HG03066 (cell line): ENCODE data around the gene EED.

Experiments
- ATAC-seq: cut with Tn5 transposase; IDR thresholded peaks from one replicate; pipeline ENCODE4 v1.9.1; 2021; ENCODE audit warnings: low read depth; ENCODE audit not compliant: unreplicated experiment

The EED gene, protein sequence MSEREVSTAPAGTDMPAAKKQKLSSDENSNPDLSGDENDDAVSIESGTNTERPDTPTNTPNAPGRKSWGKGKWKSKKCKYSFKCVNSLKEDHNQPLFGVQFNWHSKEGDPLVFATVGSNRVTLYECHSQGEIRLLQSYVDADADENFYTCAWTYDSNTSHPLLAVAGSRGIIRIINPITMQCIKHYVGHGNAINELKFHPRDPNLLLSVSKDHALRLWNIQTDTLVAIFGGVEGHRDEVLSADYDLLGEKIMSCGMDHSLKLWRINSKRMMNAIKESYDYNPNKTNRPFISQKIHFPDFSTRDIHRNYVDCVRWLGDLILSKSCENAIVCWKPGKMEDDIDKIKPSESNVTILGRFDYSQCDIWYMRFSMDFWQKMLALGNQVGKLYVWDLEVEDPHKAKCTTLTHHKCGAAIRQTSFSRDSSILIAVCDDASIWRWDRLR

DNA sequence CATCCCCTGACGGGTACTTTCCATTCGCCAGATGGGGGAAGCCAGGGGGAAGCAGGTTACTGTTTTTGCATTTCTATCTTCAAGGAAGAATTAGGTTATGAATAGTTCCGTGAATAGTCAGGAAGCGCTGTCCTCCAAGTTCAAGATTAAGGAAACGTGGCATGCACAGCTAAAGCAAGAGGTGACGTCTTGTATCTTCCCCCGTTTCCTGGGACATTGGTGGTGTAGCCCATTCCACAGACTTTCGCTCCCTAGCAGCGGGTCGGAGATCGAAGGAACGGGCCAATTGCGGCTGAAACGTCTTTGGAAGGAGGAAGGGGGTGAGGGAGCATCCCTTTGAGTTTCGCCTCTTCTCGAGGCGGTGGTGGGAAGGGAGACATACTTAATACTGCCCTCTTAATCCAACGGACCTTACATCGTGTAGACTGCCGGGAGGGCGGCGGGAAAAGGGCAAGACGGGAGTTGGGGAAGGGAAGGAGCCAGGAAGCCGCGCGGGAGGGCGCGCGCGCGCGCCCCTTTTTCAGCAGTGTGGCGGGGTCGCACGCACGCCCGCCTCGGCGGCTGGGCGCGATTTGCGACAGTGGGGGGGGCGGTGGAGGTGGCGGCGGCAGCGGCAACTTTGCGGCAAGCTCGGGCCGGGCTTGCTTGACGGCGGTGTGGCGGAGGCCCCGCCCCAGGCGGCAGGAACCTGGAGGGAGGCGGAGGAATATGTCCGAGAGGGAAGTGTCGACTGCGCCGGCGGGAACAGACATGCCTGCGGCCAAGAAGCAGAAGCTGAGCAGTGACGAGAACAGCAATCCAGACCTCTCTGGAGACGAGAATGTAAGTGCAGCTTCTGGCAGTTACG lies at the start of gene EED:
Gene EED (plus strand): TSS at position 232 of the 847 bp plus-strand sequence. CDS start 477 bp downstream, at position 709.
- peak; percentile 53 for ATAC-seq

DNA sequence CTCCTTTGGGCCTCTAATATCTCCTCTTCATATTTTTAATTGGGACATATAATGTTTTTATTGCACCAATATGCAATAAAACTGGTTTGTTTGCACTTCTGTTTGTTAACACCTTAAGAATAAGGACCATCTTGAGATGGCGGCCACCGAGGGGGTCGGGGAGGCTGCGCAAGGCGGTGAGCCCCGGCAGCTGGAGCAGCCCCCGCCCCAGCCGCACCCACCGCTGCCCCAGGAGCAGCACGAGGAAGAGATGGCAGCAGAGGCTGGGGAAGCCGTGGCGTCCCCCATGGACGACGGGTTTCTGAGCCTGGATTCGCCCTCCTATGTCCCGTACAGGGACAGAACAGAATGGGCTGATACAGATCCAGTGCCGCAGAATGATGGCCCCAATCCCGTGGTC lies 49.6 kb upstream of the EED start:
- no peak for ATAC-seq

DNA sequence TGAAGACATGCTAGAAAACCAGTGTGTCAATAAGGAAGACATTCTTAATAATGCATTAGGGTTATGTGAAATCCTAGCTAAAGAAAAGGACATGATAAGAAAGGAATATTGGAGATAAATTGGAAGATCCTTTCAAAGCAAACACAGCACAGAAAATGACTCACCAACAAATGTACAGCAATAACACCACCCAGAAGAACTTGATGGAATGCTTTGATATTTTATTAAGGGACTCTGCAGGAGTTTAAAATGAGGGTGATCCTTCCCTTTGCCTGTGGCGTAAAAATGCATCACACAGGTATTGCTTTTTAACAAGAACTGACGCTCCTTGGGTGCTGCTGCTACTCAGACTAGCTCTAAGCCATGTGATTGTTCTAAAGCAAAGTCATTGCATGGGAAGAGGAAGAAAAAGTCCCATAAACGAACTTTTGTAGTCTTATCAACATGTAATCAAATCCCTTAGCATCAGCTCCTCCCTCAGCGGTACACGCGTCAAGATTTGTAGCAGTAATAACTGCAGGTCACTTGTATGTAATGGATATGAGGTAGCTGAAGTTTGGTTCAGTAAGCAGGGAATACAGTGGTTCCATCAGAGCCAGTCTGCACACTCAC lies 48.4 kb upstream of the EED start:
- ATAC-seq: no peak

DNA sequence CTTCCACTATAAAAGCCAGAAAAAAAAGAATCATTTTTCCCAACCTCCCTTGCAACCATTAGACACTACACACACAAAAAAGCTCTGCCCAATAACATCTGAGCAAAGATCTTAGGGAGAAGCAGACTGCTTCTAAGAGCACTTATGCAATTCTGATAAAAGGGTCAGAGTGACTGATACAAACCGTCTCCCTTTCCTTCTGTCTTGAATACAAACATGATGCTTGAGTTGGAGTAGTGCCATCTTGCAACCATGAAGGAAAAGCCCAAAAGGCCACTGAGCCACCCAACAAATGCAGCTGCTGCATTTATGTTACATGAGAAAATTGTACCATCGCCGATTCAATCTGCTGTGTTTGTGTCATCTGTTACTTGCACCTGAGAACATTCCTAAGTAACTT lies 47.6 kb upstream of the EED start:
- no peak for ATAC-seq

DNA sequence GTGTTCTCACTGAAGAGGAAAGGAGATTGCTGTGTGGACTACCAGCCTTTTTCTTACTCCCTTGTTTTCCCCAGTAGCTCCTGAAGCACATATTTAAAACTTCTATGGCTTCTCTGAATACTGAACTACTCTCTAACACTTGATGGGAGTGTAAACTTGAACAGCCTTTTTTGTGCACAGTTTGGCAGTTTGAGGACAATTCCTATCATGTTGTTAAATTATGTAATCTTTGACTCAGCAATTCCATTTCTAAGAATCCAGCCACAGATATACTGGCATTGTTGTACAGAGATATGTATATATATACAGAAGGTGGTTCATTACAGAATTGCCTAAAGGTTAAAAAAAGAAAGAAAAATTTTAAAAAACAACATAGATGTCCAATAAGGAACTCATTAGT lies 47.1 kb upstream of the EED start:
- ATAC-seq: no peak

DNA sequence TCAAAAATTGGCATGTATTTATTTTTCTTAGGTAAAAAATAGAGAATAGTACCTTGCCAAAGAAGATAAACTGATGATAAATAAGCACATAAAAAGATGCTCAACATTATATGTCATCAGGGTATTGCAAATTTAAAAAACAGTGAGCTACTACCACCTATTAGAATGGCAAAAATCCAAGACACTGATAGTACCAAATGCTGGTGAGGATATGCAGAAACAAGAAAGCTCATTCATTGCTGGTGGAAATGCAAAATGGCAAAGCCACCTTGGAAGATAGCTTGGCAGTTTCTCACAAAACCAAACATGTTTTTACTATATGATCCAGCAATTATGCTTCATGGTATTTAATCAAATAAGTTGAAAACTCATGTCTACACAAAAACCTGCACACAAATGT lies 46.4 kb upstream of the EED start:
- ATAC-seq: no peak

DNA sequence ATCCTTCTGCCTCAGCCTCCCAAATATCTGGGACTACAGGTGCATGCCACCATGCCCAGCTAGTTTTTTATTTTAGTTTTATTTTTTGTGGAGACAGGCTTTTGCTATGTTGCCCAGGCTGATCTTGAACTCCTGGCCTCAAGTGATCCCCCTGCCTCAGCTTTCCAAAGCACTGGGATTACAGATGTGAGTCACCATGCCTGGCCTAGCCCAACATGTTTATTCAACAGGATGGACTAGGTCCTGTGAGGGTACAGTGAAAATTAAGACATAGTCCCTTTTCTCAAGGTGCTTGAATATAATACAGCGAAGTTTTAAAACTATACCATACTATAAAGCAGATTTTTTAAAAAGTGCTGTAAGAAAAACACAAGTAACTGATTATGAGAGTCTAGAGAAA lies 45.2 kb upstream of the EED start:
- no peak for ATAC-seq

DNA sequence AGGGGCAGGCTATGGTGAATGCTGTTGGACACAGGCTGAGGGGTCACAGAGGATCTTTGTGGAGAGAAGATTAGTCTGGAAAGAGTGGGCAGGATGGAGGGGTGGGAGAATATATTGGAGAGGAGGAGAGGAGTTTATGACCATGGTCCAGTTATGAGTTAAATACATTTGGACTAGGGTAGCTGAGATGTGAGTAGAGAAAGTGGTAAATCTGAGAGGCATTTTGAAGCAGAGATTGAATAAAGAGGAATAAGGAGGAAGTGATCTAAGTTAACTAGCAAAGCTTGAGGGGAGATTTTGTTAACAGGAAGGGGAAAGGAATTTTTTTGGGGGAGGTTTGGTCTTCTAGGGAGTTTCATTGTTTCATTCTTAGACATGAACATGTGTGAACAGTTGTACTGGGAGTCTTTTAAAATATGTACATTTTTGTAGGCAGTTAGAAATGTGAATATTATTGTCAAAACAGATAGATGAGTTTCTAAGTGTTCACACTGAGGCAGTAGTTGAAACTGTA lies 43.1 kb upstream of the EED start:
- no peak for ATAC-seq

DNA sequence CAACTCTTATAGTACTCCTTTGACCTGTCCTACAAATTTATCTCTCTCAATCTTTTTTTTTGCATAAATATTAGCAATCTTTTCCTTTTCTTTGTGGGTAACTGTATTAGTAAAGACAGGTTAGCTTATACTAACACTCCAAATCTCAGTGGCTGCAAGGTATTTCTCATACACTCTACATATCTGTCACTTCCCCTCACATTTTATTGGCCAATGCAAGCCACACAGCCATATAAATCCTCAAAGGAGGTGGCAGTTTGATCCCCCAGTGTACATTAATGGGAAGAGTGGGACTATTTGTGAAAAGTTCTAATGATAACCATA lies 42.6 kb upstream of the EED start:
- peak; percentile 28 for ATAC-seq

DNA sequence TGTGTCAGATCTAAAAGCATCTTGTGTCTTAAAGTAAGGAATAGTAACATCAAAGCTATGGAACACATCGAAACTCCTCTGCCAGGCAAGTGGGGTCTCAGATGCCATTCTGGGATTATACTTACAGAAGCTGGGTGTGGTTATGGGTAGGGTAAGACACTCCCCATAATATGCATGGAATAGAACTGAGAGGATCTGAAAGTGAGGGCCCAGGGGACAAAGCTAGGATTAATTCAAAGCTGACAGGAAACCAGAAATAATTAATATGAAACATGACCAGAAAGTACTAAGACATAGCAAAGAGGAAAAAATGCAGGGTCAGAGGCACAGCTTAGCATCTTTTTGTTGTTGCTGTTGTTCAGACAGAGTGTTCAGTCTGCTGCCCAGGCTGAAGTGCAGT lies 40.2 kb upstream of the EED start:
- ATAC-seq: no peak

DNA sequence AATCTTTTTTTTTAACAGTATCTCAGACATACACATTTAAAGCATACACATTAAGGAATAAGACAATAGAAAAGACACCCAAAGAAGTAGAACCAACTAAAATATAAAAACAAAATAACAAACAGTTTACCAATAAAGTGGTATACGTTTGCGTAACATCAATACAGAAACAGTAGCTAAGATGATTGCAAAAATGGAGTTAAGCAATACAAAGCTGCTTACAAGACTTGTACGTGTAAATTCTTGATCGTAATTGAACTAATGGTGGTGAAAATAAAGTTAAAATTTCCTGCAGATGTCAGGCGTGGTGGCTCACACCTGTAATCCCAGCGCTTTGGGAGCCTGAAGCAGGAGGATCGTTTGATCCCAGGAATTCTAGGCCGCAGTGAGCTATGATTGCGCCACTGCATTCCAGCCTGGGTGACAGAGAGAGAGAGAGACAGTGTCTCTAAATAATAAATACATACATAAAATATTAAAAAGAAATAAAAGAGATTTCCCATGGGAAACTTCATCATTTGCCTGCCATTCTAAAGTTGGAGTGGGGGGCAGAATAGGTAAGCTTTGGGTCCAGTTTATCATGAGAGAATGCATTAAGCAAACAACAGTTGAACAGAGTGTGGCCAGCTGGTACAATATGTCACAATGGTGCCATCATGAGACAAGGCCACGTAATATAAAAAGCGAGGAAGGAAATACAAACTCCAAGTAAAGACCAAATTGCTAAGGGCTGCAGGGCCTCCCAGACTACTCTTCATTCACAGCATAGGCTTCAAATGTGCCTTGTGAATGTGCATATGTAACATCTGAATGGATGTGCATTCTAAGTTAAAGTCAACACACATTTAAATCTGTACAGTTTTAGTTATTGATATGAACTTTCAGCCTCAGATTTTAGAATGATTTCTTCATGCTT lies 38.9 kb upstream of the EED start:
- ATAC-seq: no peak

DNA sequence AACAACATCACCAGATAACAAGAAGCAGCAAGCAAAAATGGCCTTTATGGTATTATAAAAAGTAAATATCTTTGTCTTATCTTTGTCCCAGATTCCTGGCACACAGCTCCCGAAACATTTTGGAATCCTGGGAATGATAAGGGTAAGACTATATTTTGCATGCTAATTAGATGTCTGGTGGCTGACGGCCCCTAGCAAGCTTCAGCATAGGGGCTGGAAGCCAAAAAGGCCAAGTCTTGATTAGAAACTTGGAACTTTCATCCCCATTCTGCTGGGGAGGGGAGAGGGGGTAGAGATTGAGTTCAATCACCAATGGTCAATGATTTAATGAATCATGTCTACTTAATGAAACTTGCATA lies 38.2 kb upstream of the EED start:
- ATAC-seq: no peak

DNA sequence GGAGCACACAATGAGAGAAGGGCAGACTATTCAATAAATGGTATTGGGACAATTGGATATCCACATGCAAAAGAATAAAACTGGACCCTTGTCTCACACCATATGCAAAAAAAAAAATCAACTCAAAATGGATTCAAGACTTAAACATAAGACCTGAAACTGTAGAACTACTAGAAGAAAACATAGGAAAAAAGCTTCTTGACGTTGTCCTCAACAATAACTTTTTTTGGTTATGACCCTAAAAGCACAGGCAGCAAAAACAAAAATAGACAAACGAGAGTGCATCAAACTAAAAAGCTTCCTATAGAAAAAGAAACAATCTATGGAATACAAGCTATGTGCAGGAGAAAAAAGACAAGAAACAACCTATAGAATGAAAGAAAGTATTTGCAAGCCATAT lies 37.1 kb upstream of the EED start:
- no peak for ATAC-seq

DNA sequence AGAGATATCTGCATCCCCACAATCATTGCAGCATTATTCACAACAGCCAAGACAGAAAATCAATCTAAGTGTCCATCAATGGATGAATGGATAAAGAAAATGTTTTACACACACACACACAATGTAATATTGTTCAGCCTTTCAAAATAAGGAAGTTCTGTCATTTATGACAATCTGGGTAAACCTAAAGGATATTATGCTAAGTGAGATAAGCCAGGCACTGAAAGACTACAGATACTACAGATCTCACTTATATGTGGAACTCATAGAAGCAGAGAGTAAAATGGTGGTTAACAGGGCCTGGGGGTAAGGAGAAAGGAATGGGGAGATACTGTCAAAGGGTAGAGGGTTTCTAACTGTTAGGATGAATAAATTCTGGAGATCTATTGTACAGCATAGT lies 36.0 kb upstream of the EED start:
- ATAC-seq: no peak

DNA sequence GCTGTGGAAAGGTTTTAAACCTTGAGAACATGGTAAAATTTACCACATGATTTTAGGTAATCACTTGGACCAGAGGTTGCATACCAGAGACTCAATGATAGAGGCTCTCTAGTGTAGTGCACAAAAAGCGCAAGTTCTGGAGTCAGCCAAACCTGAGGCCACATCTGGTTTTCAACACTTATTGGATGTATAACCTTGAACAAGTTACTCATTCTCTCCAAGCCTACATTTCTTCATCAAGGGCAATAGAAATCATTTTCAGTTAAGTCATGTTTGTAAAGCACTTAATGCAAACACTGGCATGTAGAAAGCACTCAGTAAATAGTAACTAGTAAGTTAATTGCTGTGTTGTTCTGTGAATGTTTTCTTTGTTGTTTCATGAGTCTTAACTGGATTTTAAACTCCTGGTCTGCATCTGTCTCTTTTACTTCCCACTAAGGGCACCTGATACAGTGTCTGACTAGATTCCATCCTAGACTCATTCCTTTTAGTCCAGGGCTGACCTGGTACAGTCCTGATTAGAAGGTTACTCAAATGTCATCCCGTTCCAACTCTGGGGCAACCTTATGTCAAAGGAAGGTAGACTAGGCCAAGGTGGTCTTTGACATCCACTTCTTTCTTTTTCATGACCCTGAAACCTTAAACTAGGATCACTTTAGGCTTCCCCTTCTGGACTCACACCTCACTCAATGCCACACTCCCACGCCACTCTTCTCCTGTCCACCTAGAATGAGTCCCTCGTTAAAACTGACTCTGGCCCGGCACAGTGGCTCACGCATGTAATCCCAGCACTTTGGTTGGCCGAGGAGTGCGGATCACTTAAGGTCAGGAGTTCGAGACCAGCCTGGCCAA lies 34.5 kb upstream of the EED start:
- ATAC-seq: no peak

DNA sequence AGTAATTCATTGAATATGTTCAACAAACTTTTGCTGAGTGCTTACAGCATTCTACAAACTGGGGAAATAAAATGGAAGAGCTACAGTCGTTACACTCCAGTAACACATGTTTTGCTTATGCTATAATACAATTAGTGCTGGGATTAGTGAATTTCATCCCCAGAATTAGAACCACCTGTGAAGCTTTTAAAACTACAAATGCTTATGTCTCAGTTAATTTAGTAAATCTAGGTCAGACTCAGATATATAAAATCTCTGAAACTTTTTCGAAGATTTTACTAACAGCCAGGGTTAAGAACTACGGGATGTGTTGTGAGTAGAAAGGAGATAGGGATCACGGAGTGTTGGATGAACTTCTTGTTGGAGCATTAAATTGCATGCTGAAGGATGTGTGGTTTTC lies 33.7 kb upstream of the EED start:
- ATAC-seq: no peak

DNA sequence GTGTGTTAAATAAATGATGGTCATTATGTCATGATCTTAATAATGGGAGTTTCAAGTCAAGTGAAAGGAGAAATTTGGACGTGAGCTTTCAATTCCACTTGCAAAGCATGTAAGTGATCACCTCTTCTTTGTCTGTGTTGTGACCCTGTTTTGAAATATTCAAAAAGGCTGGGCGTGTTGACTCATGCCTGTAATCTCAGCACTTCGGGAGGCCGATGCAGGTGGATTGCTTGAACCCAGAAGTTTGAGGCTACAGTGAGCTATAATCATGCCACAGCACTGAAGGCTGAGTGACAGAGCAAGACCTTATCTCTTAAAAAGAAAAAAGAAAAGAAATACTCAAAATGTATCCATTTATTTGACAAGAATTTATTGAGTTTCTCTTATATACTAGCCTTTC lies 32.9 kb upstream of the EED start:
- ATAC-seq: peak; percentile 56

DNA sequence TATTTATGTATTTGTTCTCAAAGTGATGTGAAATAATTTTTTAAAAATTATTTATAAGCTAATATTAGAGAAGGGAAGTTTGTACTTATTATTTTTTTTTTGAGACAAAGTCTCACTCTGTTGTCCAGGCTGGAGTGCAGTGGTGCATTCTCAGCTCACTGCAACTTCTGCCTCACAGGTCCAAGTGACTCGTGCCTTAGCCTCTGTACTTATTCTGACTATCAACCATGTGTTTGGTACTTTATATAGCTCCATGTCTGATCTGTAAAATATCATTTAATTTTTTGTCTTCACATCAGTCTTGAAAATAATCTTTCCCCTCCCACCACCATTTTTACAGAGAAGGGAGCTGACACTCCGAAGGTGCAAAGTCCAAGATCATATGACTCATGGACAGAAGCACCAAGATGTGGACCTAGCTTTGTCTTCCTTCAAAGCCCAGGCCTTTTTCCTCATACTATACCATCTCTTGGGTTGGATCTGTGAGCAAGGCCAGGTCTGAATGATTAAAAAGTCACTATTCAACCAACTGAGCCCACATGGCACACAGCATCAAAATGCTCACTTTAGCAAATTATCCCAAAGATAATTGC lies 32.4 kb upstream of the EED start:
- no peak for ATAC-seq

DNA sequence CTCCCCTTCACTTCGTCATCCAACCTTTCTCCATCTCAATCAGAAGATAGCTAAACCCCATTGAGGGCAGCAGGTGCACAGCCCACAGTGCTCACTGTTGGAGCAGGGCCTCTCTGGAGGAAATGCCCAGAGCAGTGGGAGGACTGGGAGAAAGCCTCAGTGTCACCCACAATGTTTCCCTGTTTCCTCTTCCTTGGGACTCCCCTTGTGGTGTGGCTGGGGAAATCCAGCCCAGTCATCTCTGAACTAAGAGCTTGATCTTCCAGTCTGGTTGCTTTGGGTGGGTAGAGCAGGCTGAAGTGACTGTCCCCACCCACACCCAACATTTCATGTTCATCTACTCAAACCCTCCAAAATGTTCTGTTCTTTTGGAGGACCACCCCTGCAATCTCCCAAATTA lies 29.8 kb upstream of the EED start:
- ATAC-seq: peak; percentile 41
